ENCODE data around the gene LATS2.

Gene LATS2

DNA sequence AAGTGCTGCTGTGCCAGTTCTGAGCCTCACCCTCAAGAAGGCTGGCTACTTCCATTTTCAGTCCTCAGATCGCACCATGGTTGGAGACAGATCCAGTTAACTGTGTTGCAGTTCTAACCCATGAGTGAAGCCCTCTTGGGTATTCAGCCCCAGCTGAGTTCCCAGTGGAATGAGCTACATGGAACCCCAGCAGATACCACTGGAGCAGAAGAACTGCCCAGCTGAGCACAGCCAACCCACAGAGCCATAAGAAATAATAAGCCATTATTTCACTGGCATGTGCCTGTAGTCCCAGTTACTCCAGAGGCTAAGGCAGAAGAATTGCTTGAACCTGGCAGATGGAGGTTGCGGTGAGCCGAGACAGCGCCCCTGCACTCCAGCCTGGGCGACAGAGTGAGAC is 59.9 kb downstream of the LATS2 start:
- peaks cover 4% of the 10 kb centered on the region for H3K36me3 ChIP-seq (ENCODE audit: control insufficient read depth, insufficient read depth, low read length)
- no peak overlapping the region for H3K4me3 ChIP-seq (ENCODE audit: low read depth, low read length)
- no peaks in the 10 kb centered on the region for H3K27me3 ChIP-seq (ENCODE audit: control insufficient read depth, insufficient read depth, low read length)
- peaks cover 7% of the 10 kb centered on the region; the same call in 1 of the 2 replicates for H3K9me3 ChIP-seq (ENCODE audit: control insufficient read depth, insufficient read depth, low read depth, low read length)
- H3K4me1 ChIP-seq (ENCODE audit: control insufficient read depth, insufficient read depth, low read length) = peaks cover 20% of the 10 kb centered on the region
- no peak overlapping the region for H3K27ac ChIP-seq (ENCODE audit: low read depth, low read length)
- no peak overlapping the region for H3K9ac ChIP-seq (ENCODE audit: low read length)

DNA sequence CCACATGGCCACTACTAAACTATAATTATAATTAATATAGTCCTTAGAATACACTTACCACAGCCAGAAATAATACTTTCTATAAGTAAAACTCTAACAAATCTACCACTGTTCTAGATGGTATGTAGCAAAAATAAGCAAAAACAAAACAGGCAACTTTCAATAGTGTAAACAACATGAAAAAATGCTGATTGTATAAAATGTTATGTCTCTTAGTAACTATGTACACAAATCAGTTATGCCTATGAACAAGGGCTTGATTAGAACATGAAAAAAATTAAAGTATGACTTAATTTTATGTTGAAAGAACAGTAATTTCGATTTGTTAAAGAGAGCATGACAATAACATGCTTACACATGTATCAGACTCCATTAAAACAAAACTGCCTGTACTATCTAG is 60.7 kb downstream of the LATS2 start:
- no peaks in the 10 kb centered on the region for H3K27me3 ChIP-seq (ENCODE audit: control insufficient read depth, insufficient read depth, low read length)
- no peak overlapping the region for H3K4me3 ChIP-seq (ENCODE audit: low read depth, low read length)
- H3K9me3 ChIP-seq (ENCODE audit: control insufficient read depth, insufficient read depth, low read depth, low read length) = peaks cover 7% of the 10 kb centered on the region; the same call in 1 of the 2 replicates
- peaks cover 20% of the 10 kb centered on the region for H3K4me1 ChIP-seq (ENCODE audit: control insufficient read depth, insufficient read depth, low read length)
- H3K9ac ChIP-seq (ENCODE audit: low read length) = no peak overlapping the region
- peaks cover 4% of the 10 kb centered on the region for H3K36me3 ChIP-seq (ENCODE audit: control insufficient read depth, insufficient read depth, low read length)
- H3K27ac ChIP-seq (ENCODE audit: low read depth, low read length) = no peak overlapping the region

DNA sequence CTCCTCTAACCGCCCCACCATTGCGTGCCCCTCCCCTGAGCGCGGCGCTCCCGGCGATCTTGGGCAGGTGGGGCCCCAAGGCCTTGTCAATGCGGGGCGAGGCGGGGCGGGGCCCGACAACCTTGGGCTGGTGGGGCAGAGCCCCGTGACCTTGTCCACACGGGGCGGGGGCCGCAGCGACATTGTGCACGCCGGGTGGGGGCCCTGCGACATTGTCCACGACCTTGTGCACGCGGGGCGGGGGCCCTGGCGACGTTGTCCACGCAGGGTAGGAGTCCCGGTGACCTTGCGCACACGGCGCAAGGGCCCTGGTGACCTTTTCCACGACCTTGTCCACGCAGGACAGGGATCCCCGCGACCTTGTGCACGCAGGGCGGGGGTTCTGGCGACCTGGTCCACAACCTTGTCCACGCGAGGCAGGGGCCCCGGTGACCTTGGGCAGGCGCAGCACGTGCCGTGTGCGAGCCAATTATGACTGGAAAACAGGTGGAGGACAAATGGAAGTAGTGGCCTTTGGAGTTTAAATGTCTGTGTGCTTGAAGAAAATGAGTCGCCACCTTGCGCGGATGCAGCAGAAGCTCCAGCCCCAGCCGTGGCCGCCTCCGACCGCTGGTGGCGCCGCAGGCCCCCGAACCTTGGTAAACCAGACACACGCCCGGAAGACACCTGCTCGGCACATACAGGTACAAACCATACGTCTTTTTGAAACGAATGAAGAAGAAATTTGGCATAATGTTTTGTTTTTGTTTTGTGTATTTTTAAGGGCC is 62.6 kb downstream of the LATS2 start:
- Histone ChIP-seq H3K9me3 (ENCODE audit: control insufficient read depth, insufficient read depth, low read depth, low read length) (peaks cover 7% of the 10 kb centered on the region; the same call in 1 of the 2 replicates), H3K4me1 (ENCODE audit: control insufficient read depth, insufficient read depth, low read length) (peaks cover 20% of the 10 kb centered on the region), H3K36me3 (ENCODE audit: control insufficient read depth, insufficient read depth, low read length) (peaks cover 12% of the 10 kb centered on the region), H3K27ac (ENCODE audit: low read depth, low read length) (peak overlapping the region; percentile 59), H3K9ac (ENCODE audit: low read length) (no peak overlapping the region), H3K4me3 (ENCODE audit: low read depth, low read length) (no peak overlapping the region), H3K27me3 (ENCODE audit: control insufficient read depth, insufficient read depth, low read length) (no peaks in the 10 kb centered on the region)

DNA sequence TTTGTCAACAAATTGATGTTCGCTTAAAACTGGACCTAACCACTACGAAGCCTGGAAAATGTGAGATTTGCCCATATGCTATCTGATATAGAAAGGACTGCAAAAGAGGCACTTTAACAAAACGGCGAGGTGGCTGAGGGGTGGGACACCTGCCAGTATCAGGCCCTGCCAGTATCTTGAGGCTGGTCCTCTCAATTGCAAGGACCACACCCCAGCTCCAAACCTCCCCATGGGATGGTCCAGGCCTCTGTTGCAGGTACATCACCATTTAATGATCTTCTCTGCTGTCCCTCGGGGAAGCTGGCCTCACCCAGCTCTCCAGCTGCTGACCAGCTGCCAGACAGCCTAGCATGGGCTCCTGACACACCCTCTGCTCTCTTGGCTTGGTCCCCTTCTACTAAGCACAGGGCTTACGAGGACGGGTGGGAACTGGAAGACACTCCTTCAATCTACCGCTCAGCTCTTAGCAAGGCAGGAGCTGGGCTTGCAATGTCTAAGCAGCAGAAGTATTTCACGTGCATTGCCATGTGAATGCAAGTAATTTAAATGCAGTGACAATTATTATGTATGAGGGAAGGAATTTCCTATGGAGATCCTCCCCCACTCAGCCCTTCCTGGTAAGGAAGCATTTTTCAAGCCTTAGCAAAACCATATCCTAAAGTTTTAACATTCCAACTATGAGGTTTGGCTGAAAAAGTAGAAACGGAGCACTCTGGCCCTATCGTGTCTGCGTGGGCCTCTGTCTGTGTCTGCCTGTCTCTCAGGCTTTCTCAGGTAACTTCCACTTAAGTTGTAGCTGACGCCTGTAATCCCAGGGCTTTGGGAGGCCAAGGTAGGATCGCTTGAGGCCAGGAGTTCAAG is 63.9 kb downstream of the LATS2 start:
- Histone ChIP-seq H3K27me3 (ENCODE audit: control insufficient read depth, insufficient read depth, low read length) (no peaks in the 10 kb centered on the region), H3K4me1 (ENCODE audit: control insufficient read depth, insufficient read depth, low read length) (peaks cover 20% of the 10 kb centered on the region), H3K36me3 (ENCODE audit: control insufficient read depth, insufficient read depth, low read length) (peaks cover 13% of the 10 kb centered on the region), H3K9ac (ENCODE audit: low read length) (peak overlapping the region; percentile 49), H3K4me3 (ENCODE audit: low read depth, low read length) (no peak overlapping the region), H3K27ac (ENCODE audit: low read depth, low read length) (peak overlapping the region; percentile 27; the same call in 1 of the 2 replicates), H3K9me3 (ENCODE audit: control insufficient read depth, insufficient read depth, low read depth, low read length) (peaks cover 7% of the 10 kb centered on the region; the same call in 1 of the 2 replicates)

DNA sequence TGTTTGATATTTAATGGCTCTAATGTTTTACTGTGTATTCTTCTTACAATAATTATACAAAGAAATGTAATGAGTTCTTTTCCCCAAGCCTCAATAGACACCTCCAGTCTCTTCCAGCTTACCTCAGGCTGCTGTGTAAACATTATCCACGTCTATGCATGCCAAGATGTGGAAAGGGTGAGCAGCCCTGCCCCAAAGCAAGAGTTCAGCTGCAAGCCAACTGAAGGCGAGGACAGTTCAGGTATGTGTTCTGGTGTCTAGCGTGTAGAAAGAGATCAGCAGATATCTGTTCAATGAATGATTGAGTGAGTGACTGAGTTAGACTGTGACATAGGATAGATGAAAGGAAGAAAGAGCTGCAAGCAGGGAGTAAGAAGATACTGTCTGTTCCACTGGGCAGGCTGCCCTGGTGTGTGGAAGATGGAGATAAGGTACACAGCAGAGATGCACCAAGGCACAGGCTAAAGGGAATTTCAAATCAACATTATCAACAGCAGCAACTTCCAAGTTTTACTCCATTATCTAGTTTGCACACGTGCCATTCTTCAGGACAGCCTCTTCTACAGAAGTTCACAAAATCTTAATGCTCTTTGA is 66.0 kb downstream of the LATS2 start:
- peaks cover 31% of the 10 kb centered on the region for H3K36me3 ChIP-seq (ENCODE audit: control insufficient read depth, insufficient read depth, low read length)
- no peak overlapping the region for H3K9ac ChIP-seq (ENCODE audit: low read length)
- H3K9me3 ChIP-seq (ENCODE audit: control insufficient read depth, insufficient read depth, low read depth, low read length) = no peaks in the 10 kb centered on the region
- H3K27me3 ChIP-seq (ENCODE audit: control insufficient read depth, insufficient read depth, low read length) = no peaks in the 10 kb centered on the region
- no peak overlapping the region for H3K4me3 ChIP-seq (ENCODE audit: low read depth, low read length)
- no peak overlapping the region for H3K27ac ChIP-seq (ENCODE audit: low read depth, low read length)
- peaks cover 20% of the 10 kb centered on the region for H3K4me1 ChIP-seq (ENCODE audit: control insufficient read depth, insufficient read depth, low read length)

DNA sequence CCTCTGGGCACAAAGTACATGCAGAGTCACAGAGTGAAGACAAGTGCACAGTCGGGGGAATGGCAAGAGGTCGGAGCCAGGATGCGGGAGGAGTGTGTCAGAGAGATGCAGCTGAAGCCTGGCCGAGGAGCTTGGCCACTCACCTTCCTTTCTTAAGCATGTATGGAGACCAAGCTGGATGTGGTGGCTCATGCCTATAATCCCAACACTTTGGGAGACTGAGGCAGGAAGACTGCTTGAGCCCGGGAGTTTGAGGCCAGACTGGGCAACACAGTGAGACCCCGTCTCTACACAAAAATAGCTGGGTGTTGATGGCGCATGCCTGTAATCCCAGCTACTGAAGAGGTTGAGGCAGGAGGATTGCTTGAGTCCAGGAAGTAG is 67.0 kb downstream of the LATS2 start:
- Histone ChIP-seq H3K4me3 (ENCODE audit: low read depth, low read length) (no peak overlapping the region), H3K9me3 (ENCODE audit: control insufficient read depth, insufficient read depth, low read depth, low read length) (no peaks in the 10 kb centered on the region), H3K27ac (ENCODE audit: low read depth, low read length) (no peak overlapping the region), H3K9ac (ENCODE audit: low read length) (no peak overlapping the region), H3K27me3 (ENCODE audit: control insufficient read depth, insufficient read depth, low read length) (no peaks in the 10 kb centered on the region), H3K36me3 (ENCODE audit: control insufficient read depth, insufficient read depth, low read length) (peaks cover 39% of the 10 kb centered on the region), H3K4me1 (ENCODE audit: control insufficient read depth, insufficient read depth, low read length) (peaks cover 20% of the 10 kb centered on the region)

DNA sequence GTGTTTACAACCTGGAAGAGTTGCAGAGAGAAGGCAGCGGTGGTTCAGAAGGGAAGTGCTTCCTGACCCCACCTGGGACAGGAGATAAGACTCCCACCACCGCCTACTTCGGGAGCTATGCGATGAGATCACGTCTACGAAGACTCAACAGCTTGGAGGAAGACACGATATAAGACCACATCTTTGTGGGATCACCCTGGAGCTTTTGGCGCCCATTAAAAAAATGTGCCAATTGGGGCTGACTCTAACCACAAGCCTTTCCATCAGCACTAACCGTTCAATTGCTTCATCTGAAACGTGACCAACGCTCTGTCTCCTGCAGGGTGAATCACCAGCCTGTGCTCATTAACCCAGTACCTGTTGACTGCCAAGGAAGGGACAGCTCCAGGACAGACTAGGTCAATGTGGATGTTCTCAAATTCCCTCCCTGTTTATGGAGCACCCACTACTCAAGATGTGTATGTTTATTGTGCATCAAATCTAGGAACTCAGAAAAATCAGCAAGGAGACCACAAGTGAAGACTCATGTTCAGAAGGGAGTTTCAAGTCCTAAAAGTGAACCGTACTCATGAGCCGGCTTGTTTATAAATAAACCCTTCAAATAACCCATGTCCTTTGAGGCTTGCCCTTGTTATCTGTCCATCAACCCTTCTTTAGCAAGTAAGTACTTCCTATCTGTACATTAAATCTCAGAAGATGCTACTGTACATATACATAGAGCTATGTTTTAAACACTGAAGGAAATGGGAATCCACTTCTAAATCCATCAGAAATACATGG is 67.5 kb downstream of the LATS2 start:
- Histone ChIP-seq H3K36me3 (ENCODE audit: control insufficient read depth, insufficient read depth, low read length) (peaks cover 45% of the 10 kb centered on the region), H3K27me3 (ENCODE audit: control insufficient read depth, insufficient read depth, low read length) (no peaks in the 10 kb centered on the region), H3K9me3 (ENCODE audit: control insufficient read depth, insufficient read depth, low read depth, low read length) (no peaks in the 10 kb centered on the region), H3K4me1 (ENCODE audit: control insufficient read depth, insufficient read depth, low read length) (peaks cover 18% of the 10 kb centered on the region), H3K9ac (ENCODE audit: low read length) (no peak overlapping the region), H3K4me3 (ENCODE audit: low read depth, low read length) (no peak overlapping the region), H3K27ac (ENCODE audit: low read depth, low read length) (no peak overlapping the region)

DNA sequence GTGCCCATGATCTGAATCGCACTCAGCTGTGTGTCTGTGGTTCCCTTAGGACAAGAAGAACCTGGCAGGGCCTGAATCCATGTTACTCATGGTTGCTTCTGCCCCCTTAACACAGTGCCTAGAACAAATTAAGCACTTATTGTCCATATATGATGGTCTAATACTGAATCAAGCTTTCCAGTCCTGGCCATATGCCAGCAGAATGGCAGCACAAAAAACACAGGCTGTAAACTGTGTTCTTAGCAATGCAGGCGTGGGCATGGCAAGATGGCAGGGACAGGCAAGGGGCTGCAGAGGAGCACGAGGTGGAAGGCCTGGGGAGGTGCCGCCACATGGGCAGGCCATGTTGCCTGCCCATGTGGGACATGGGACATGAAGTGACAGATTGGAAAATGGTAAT is 68.2 kb downstream of the LATS2 start:
- Histone ChIP-seq H3K9ac (ENCODE audit: low read length) (no peak overlapping the region), H3K9me3 (ENCODE audit: control insufficient read depth, insufficient read depth, low read depth, low read length) (no peaks in the 10 kb centered on the region), H3K4me3 (ENCODE audit: low read depth, low read length) (no peak overlapping the region), H3K27me3 (ENCODE audit: control insufficient read depth, insufficient read depth, low read length) (no peaks in the 10 kb centered on the region), H3K4me1 (ENCODE audit: control insufficient read depth, insufficient read depth, low read length) (peaks cover 14% of the 10 kb centered on the region), H3K36me3 (ENCODE audit: control insufficient read depth, insufficient read depth, low read length) (peaks cover 50% of the 10 kb centered on the region), H3K27ac (ENCODE audit: low read depth, low read length) (no peak overlapping the region)

DNA sequence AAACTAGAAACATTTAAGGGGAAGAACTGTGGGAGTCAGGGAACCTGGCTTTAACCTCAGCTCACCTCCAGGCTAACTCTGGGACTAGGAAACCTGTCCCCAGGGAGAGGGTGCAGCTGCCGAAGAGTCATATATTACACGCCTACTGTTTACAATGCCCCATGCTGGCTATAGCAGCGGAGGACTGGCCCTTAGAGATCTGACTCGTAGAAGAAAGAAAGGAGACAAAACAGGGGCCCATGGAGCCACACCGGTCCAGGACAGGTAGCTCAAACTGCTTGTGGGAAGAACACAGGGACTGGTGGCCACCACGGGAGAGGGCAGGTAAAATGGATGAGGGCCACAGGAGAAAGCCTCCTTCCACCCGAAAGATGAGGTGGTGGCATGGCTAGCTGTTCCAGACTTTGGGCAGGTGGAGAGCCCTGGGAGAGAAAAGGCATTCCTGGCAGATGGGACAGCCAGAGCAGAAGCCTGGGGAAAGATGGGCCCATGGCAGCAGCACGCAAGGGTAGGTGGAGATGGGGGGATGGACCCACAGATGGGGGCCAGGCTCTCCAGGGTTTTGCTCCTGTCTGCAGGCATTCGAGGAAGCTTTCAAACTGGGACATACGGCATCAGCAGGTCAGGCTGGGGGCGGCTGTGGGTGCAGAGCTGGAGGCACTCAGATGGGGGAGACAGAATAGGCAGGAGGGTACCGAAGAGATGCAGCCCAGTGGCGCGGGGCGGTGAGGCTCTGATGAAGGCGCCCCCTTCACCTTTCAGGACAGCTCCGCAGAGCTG is 69.5 kb downstream of the LATS2 start:
- Histone ChIP-seq H3K36me3 (ENCODE audit: control insufficient read depth, insufficient read depth, low read length) (peaks cover 60% of the 10 kb centered on the region), H3K9ac (ENCODE audit: low read length) (no peak overlapping the region), H3K9me3 (ENCODE audit: control insufficient read depth, insufficient read depth, low read depth, low read length) (no peaks in the 10 kb centered on the region), H3K4me3 (ENCODE audit: low read depth, low read length) (no peak overlapping the region), H3K4me1 (ENCODE audit: control insufficient read depth, insufficient read depth, low read length) (peaks cover 1% of the 10 kb centered on the region), H3K27me3 (ENCODE audit: control insufficient read depth, insufficient read depth, low read length) (no peaks in the 10 kb centered on the region), H3K27ac (ENCODE audit: low read depth, low read length) (no peak overlapping the region)

DNA sequence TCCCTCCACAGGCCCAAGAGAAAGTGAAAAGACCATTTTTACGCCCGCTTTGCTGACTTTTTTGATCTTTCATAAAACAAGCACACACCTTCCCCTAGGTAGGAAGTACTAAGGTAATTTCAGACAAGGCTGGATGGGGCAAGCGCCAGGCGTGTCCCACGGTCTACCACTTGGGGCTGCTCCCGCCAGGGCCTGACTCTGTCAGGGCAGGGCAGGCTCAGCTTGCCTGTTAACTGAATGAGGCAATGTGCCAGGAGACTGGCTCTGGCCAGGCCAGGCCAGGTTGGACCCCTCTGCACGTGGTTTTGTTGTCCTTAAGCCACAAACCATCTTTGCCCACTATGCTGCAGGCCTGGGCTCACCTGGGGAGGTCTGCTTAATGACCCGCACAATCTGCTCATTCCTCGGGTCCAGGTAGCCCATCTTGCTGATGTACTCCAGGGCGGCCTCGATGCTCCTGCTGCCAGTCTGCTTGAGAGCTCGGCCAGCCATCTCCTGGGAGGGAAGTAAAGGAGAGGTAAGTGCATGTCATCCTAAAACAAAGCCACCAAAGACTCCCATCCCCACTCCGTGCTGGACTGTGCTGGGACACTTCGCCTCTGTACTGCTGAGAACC is 70.4 kb downstream of the LATS2 start:
- Histone ChIP-seq H3K27me3 (ENCODE audit: control insufficient read depth, insufficient read depth, low read length) (no peaks in the 10 kb centered on the region), H3K36me3 (ENCODE audit: control insufficient read depth, insufficient read depth, low read length) (peaks cover 69% of the 10 kb centered on the region), H3K27ac (ENCODE audit: low read depth, low read length) (no peak overlapping the region), H3K4me3 (ENCODE audit: low read depth, low read length) (no peak overlapping the region), H3K9me3 (ENCODE audit: control insufficient read depth, insufficient read depth, low read depth, low read length) (no peaks in the 10 kb centered on the region), H3K9ac (ENCODE audit: low read length) (no peak overlapping the region), H3K4me1 (ENCODE audit: control insufficient read depth, insufficient read depth, low read length) (no peaks in the 10 kb centered on the region)
